ENCODE measurements around the gene OR5H2.

GRCh38 chr3:98323425-98323824, 41.1 kb downstream of the OR5H2 start:
- no peak for TF ChIP-seq EZH2 (IDR thresholded peaks at IDR 0.05; ENCODE audit: borderline replicate concordance, low read depth, low read length, poor library complexity, severe bottlenecking)
- no peak for TF ChIP-seq CTCF (conservative IDR thresholded peaks at IDR 0.05; ENCODE audit: low read depth, low read length)
